Measurements from ENCODE around the gene OSBP2. TPM values are rescaled to one million over a fixed set of nuclear protein-coding genes. Genes with fewer than 3 reads are reported as not detected.

The OSBP2 gene
- total RNA-seq, 1 donor from 2014 or later: 0.53 TPM

- Histone ChIP-seq H3K27ac (no peak overlapping the region), H3K4me1 (no peaks in the 10 kb centered on the region), H3K27me3 (no peaks in the 10 kb centered on the region), H3K4me3 (no peak overlapping the region), H3K36me3 (no peaks in the 10 kb centered on the region), H3K9me3 (no peaks in the 10 kb centered on the region)
- no peak for DNase-seq (ENCODE audit: low spot score in 2 of 2)
- TF ChIP-seq CTCF (IDR thresholded peaks at IDR 0.05): no peak
- intact Hi-C loops (cut with DNase I): no loop called here
Observed at GRCh38 chr22:30680991-30681770, 13.5 kb upstream of the OSBP2 start.

GRCh38 chr22:30681831-30682230 lies 12.8 kb upstream of the OSBP2 start:
- H3K4me1 ChIP-seq: no peaks in the 10 kb centered on the region
- TF ChIP-seq CTCF (IDR thresholded peaks at IDR 0.05): no peak
- intact Hi-C loops (cut with DNase I): no loop called here
- H3K4me3 ChIP-seq: no peak overlapping the region
- H3K27me3 ChIP-seq: no peaks in the 10 kb centered on the region
- H3K36me3 ChIP-seq: no peaks in the 10 kb centered on the region
- H3K27ac ChIP-seq: no peak overlapping the region
- H3K9me3 ChIP-seq: no peaks in the 10 kb centered on the region
- DNase-seq (ENCODE audit: low spot score in 2 of 2): no peak

DNA sequence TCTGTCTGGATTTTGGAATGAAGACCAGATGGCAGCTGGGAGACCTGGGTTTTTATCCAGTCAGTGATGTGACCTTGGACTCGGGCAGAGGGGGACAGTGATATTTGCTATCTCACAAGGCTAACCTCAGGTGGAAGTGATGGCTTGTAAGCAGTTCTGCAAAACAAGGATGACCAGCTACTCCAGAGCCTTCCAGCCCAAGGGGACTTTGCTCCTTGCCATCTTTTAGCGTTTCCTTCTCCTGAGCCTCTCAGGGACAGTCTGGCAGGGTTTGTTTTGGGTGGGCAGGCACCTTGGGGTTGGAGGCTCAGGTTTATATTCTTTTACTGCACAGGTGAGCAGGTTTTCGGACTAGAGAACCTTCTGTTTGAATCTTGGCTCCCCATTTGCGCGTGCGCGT lies 9.5 kb upstream of the OSBP2 start:
- no peaks in the 10 kb centered on the region for H3K27me3 ChIP-seq
- H3K9me3 ChIP-seq: no peaks in the 10 kb centered on the region
- H3K27ac ChIP-seq: no peak overlapping the region
- no peaks in the 10 kb centered on the region for H3K36me3 ChIP-seq
- H3K4me3 ChIP-seq: no peak overlapping the region
- no peaks in the 10 kb centered on the region for H3K4me1 ChIP-seq
- intact Hi-C loops (cut with DNase I): no loop called here
- TF ChIP-seq CTCF (IDR thresholded peaks at IDR 0.05): no peak
- DNase-seq (ENCODE audit: low spot score in 2 of 2): no peak

DNA sequence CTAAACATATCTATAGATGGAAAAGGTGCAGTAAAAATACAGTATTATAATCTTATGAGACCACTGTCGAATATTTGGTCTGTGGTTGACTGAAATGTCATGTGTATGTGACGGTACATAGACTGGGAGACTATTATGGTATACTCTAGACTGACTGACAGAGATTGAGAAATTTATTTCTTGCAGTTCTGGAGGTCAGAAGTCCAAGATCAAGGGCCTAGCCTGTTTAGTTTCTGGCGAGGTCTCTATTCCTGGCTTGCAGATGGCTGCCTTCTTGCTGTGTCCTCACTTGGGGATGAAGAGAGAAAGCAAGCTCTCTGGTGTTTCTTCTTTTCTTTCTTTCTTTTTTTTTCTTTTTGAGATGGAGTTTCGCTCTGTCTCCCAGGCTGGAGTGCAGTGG lies 7.3 kb upstream of the OSBP2 start:
- no peaks in the 10 kb centered on the region for H3K36me3 ChIP-seq

DNA sequence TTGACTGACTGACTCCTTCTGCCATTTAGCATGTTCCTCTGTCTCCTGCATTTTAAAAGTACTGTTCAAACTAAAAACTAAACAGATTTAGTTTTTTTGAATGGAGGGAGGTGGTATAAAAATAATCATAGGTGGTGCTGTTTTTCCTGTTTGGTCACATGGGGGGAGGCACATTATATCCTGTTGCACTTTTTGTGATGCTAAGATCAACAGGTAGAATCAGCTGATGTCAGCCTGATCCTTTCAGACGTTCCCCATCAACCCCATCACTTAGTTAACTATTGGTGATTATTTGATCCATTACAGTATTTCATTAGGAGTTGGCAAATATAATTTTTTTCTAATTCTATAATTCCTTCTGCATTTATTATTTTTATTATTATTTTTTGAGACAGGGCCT lies 5.1 kb upstream of the OSBP2 start:
- no peak for TF ChIP-seq CTCF (IDR thresholded peaks at IDR 0.05)
- Histone ChIP-seq H3K4me3 (no peak overlapping the region), H3K36me3 (no peaks in the 10 kb centered on the region), H3K9me3 (no peaks in the 10 kb centered on the region), H3K27me3 (no peaks in the 10 kb centered on the region), H3K4me1 (peaks cover 0 to 3% of the 10 kb centered on the region in 2 donors), H3K27ac (no peak overlapping the region)
- intact Hi-C loops (cut with DNase I): no loop called here
- no peak for DNase-seq (ENCODE audit: low spot score in 2 of 2)

More for the DNA sequence above, 7.3 kb upstream of the OSBP2 start:
- Histone ChIP-seq H3K4me1 (no peaks in the 10 kb centered on the region), H3K4me3 (no peak overlapping the region), H3K9me3 (no peaks in the 10 kb centered on the region), H3K27ac (no peak overlapping the region), H3K27me3 (no peaks in the 10 kb centered on the region)
- intact Hi-C loops (cut with DNase I): no loop called here
- no peak for TF ChIP-seq CTCF (IDR thresholded peaks at IDR 0.05)
- DNase-seq (ENCODE audit: low spot score in 2 of 2): no peak
